Suprapubic skin (tissue), 4 donors: ENCODE results near the gene CFAP119. TPM values are rescaled to one million over a fixed set of nuclear protein-coding genes. Genes with fewer than 3 reads are reported as not detected.

ENCODE experiments used
- DNase-seq, 2 donors: peaks; one replicate each; pipeline ENCODE4 v3.0.0-alpha.2; 2019; ENCODE audit warnings: low spot score in 2 of 2
- H3K27ac ChIP-seq: fragments of 200-600 bp; sonication (generic); one replicate; pipeline ENCODE4 v1.5.1; 2019
- H3K27me3 ChIP-seq: fragments of 200-600 bp; sonication (generic); one replicate; pipeline ENCODE4 v1.5.1; 2019
- H3K36me3 ChIP-seq: fragments of 200-600 bp; sonication (generic); one replicate; pipeline ENCODE4 v1.5.1; 2019
- H3K4me1 ChIP-seq: fragments of 200-600 bp; sonication (generic); one replicate; pipeline ENCODE4 v1.5.1; 2019
- H3K4me3 ChIP-seq: fragments of 200-600 bp; sonication (generic); one replicate; pipeline ENCODE4 v1.5.1; 2019; ENCODE audit warnings: mild to moderate bottlenecking
- H3K9me3 ChIP-seq: fragments of 200-600 bp; sonication (generic); one replicate; pipeline ENCODE4 v1.5.1; 2019
- EP300 ChIP-seq: sonication (generic); formaldehyde crosslinking; IDR thresholded peaks from one replicate; pipeline ENCODE4 v1.6.1; 2017; ENCODE audit warnings: antibody characterized with exemption
- POLR2A ChIP-seq, 2 donors: fragments of 450-650 bp; IDR thresholded peaks; one replicate each; pipeline ENCODE4 v1.6.1; 2017; ENCODE audit warnings: antibody characterized with exemption in 2 of 2, mild to moderate bottlenecking in 2 of 2, moderate library complexity in 2 of 2
- POLR2AphosphoS5 ChIP-seq, 3 donors: sonication (generic); formaldehyde crosslinking; IDR thresholded peaks; one replicate each; pipeline ENCODE4 v1.6.1; 2017; ENCODE audit warnings: antibody characterized with exemption in 3 of 3
- WGBS: methylation state at CpG from one replicate; pipeline ENCODE4 v1.1.5; 2018; 5-methylcytosine and 5-hydroxymethylcytosine counted together
- total RNA-seq, 4 donors: library from RNA; depleted of rRNA; stranded (reverse); fragments of >200 nt; gene quantifications; one replicate each; pipeline ENCODE4 v1.1.0, GENCODE V29; 2016
- TF ChIP-seq, protein P1 (sequence below), 2 donors: fragments of 200-600 bp in 1 of 2; fragments of 450-650 bp in 1 of 2; sonication (generic) in 1 of 2; IDR thresholded peaks; one replicate each; pipeline ENCODE4 v1.5.1; 2016 to 2019; ENCODE audit warnings: antibody characterized with exemption in 2 of 2, mild to moderate bottlenecking in 1 of 2, moderate library complexity in 1 of 2

Gene CFAP119
- total RNA-seq, 4 donors from 2014 or later = 3.8 to 6.7 (median 5.0) TPM

DNA sequence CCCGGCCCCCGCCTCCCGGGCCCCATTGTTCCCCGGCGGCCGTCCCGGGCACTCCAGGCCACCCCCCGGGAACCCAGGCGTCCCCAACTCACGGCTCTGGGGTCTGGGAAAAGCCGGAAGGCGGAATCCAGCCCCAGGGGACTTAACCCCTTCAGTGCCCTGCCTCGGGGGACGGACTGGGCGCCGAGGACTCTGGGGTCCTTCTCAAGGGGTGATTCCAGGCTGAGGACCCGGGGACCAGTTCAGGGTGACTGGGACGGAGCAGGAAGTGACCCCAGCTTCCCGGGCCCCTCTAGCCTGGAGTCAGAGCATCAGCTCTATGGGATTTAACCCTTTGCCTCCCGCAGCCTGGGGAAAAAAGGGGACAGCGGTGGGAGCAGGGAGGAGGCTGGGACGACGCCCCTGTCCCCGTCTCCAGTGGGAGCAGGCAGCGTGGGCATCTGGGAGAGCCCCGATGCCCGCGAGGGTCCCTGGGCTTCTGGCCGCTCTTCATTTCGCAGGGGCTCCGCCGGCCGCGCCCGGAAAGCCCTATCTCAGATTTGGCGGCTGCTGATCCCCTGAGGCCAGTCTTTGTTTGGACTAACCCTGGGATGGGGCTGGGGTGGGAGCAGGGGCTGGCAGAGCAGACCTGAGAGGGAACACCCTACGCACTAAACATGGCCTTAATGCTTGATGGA is 25.2 kb upstream of the CFAP119 start, which contains the start of gene ZNF629:
TSS of gene ZNF629 (minus strand) at position 270 of the 677 bp plus-strand sequence. CDS start 2,723 bp downstream, outside the sequence.
- Histone ChIP-seq H3K36me3 (peaks cover 23% of the 10 kb centered on the region), H3K27me3 (no peaks in the 10 kb centered on the region), H3K4me3 (peak within 1 kb of the TSS; percentile 97), H3K4me1 (peaks cover 27% of the 10 kb centered on the region), H3K27ac (peak within 1 kb of the TSS; percentile 91), H3K9me3 (no peaks in the 10 kb centered on the region)
- DNase-seq = peak in 1 of 2 donors; percentile 85
- TF ChIP-seq, protein P1, sequence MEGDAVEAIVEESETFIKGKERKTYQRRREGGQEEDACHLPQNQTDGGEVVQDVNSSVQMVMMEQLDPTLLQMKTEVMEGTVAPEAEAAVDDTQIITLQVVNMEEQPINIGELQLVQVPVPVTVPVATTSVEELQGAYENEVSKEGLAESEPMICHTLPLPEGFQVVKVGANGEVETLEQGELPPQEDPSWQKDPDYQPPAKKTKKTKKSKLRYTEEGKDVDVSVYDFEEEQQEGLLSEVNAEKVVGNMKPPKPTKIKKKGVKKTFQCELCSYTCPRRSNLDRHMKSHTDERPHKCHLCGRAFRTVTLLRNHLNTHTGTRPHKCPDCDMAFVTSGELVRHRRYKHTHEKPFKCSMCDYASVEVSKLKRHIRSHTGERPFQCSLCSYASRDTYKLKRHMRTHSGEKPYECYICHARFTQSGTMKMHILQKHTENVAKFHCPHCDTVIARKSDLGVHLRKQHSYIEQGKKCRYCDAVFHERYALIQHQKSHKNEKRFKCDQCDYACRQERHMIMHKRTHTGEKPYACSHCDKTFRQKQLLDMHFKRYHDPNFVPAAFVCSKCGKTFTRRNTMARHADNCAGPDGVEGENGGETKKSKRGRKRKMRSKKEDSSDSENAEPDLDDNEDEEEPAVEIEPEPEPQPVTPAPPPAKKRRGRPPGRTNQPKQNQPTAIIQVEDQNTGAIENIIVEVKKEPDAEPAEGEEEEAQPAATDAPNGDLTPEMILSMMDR (IDR thresholded peaks at IDR 0.05) = no peak
- TF ChIP-seq POLR2A (IDR thresholded peaks at IDR 0.05) (no peak), POLR2AphosphoS5 (IDR thresholded peaks at IDR 0.05) (peak in 1 of 3 donors; percentile 55), EP300 (no peak)
- WGBS = 2% methylated on average over 15 of the region's 37 CpGs

DNA sequence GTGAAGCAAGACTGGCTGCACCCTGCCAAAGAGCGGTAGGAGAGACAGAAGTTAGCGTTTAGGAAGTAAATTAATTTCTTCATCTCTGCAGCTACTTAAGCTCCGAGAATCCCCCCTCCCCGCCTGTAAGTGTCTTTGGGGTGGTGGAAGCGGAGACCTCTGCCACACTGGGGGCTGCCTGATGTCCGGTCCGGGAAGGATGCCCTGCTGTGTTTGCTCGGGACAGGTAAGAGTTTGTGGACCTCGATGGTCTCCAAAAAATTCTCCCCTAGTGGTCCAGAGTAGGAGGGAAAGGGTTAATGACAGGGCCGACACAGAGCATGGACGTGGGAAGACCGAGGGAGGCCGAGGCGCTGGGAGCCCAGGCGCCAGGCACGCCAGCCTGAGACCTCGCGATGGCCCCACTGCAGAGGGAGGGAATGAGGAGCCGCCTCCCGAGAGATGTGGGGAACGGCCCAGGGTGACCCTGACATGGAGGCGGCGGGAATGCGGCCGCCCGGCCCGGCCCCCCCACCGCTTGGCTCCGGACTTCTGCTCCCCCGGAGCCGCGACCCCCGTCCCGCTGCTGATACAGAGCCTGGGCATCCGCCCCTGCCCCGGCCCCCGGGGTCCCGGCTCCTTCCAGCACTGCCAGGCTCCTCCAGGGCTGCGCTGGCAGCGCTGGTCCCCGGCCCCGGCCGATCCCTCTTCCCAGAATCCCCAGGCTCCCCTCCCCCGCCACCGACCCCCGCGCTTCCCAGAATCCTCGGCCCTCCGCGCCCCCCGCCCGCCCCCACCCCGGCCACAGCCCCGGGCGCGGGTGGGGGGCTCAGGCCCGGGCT is 24.5 kb upstream of the CFAP119 start:
- Histone ChIP-seq H3K27me3 (no peaks in the 10 kb centered on the region), H3K9me3 (no peaks in the 10 kb centered on the region), H3K4me1 (peaks cover 27% of the 10 kb centered on the region), H3K4me3 (peak overlapping the region; percentile 97), H3K27ac (peak overlapping the region; percentile 91), H3K36me3 (peaks cover 30% of the 10 kb centered on the region)
- DNase-seq = no peak
- WGBS = 7% methylated on average over 20 of the region's 57 CpGs
- no peak for TF ChIP-seq POLR2AphosphoS5 (IDR thresholded peaks at IDR 0.05)
- no peak for TF ChIP-seq POLR2A (IDR thresholded peaks at IDR 0.05)
- TF ChIP-seq EP300 = no peak
- TF ChIP-seq, protein P1 (IDR thresholded peaks at IDR 0.05) = no peak

DNA sequence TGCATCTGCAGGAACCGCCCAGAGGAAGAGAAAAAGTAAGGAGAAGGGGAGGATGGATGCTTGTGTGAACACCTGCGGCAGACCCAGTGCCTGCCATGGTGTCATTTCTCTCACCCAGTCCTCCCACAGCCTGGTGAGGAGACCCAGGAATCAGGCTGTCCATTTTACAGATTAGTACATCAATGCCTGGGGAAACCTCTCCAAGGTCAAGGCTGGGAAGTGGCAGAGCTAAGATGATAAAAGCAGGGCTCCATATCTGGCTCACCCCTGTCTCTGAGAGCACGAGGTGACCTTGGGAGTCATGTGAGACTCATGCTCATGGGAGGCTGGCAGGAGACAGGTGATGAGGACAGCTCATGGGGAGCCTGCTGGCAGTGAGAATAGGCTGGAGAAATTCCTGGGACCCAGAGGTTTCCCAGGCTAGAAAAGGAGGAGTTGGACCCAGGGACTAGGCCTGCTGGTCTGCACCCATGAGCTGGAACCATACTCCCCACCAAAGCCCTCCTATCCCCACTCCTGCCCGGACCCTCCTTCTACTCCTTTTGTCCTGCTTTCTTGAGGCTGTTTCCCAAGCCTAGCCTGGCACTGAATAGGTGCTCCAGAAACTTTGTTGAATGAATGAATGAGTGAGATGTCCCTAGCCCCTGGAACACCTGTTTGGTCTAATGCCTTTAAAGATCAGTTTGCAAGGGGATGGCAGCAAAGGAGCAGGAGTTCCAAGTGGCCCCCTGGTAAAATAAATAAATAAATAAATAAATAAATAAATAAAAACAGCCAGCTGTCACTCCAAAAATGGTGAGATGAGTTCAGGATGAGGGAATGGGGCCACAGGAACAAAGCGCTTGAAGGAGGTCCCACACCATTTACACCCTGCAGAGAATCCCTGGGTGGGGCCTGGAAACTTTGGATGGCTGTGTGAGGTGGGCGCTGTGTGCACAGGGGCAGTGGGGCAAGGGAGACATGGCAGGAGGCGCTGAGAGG is 23.6 kb upstream of the CFAP119 start:
- Histone ChIP-seq H3K9me3 (no peaks in the 10 kb centered on the region), H3K4me3 (peak overlapping the region; percentile 97)
- DNase-seq = no peak

DNA sequence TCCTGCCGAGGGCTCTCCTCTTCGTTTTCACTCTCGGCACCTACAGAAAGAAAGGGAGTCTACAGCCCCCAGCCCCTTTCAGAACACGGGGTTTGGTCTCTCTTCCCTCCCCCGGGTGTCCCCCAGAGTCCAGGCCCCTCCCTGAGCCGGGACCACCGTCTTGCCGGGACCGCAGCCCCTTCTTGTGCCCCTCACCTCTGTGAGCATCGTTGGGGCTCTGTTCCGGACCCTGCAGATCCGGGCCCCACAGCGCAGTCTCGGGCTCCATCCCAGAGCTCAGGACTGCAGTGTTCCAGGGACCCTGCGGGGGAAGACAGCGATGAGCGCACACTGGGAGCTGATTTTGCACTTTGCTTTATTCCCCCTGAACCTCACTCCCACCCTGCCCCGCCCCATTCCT is 22.4 kb upstream of the CFAP119 start:
- TF ChIP-seq, protein P1 (IDR thresholded peaks at IDR 0.05) = no peak
- TF ChIP-seq POLR2A (IDR thresholded peaks at IDR 0.05) (no peak), POLR2AphosphoS5 (IDR thresholded peaks at IDR 0.05) (no peak), EP300 (no peak)
- WGBS = 74% methylated on average over 10 of the region's 18 CpGs

More for the DNA sequence above, 23.6 kb upstream of the CFAP119 start:
- no peak overlapping the region for H3K27ac ChIP-seq
- H3K27me3 ChIP-seq = no peaks in the 10 kb centered on the region
- H3K4me1 ChIP-seq = peaks cover 27% of the 10 kb centered on the region
- WGBS = 62% methylated on average over 7 of the region's 7 CpGs
- TF ChIP-seq EP300 = no peak
- TF ChIP-seq, protein P1 (IDR thresholded peaks at IDR 0.05) = no peak
- TF ChIP-seq POLR2A (IDR thresholded peaks at IDR 0.05) = no peak
- no peak for TF ChIP-seq POLR2AphosphoS5 (IDR thresholded peaks at IDR 0.05)
- H3K36me3 ChIP-seq = peaks cover 31% of the 10 kb centered on the region

More for the DNA sequence above, 22.4 kb upstream of the CFAP119 start:
- Histone ChIP-seq H3K4me3 (no peak overlapping the region), H3K27ac (no peak overlapping the region), H3K4me1 (peaks cover 27% of the 10 kb centered on the region), H3K9me3 (no peaks in the 10 kb centered on the region), H3K27me3 (no peaks in the 10 kb centered on the region), H3K36me3 (peaks cover 38% of the 10 kb centered on the region)
- DNase-seq = no peak
